Measurements from ENCODE around the gene DLGAP1.

Gene DLGAP1

GRCh38 chr18:3524706-3525105 is 930.4 kb downstream of the DLGAP1 start:
- TF ChIP-seq ZNF791 (tag by site-specific recombination; IDR thresholded peaks at IDR 0.05): no peak
- CTCF ChIA-PET: no interaction called here
- no peaks in the 10 kb centered on the region for H3K9me3 ChIP-seq (ENCODE audit: control insufficient read depth, insufficient read depth, low read depth, low read length)
- H3K36me3 ChIP-seq (ENCODE audit: control insufficient read depth in 2 of 2, insufficient read depth in 1 of 2, low read length in 2 of 2): no peaks in the 10 kb centered on the region
- no peak overlapping the region for H3K27ac ChIP-seq (ENCODE audit: extremely low read depth, low read depth, low read length)
- POLR2A ChIA-PET: no interaction called here
- no peak overlapping the region for H3K4me3 ChIP-seq (ENCODE audit: low read depth, low read length)
- peaks cover 11% of the 10 kb centered on the region for H3K4me1 ChIP-seq (ENCODE audit: control insufficient read depth, insufficient read depth, low read length)

- H3K36me3 ChIP-seq (ENCODE audit: control insufficient read depth in 2 of 2, insufficient read depth in 1 of 2, low read length in 2 of 2): no peaks in the 10 kb centered on the region
- ChIA-PET CTCF (interaction anchor here (0.5 to 1.2 kb wide), 2 partner anchors 68 to 225 kb away, joined by 3 read pairs; no protein-coding TSS in a partner anchor), POLR2A (no interaction called here)
- no peak overlapping the region for H3K4me3 ChIP-seq (ENCODE audit: low read depth, low read length)
- H3K27ac ChIP-seq (ENCODE audit: extremely low read depth, low read depth, low read length): 0 out of 2 replicates have a peak overlapping the region, but pooled peaks have one; percentile 11
- H3K9me3 ChIP-seq (ENCODE audit: control insufficient read depth, insufficient read depth, low read depth, low read length): no peaks in the 10 kb centered on the region
- H3K4me1 ChIP-seq (ENCODE audit: control insufficient read depth, insufficient read depth, low read length): peaks cover 9% of the 10 kb centered on the region
- no peak for TF ChIP-seq ZNF501 (tag by site-specific recombination; IDR thresholded peaks at IDR 0.05)
- peak; percentile 81 for TF ChIP-seq ZNF629 (tag by site-specific recombination; IDR thresholded peaks at IDR 0.05)
- TF ChIP-seq ZNF596 (tag by site-specific recombination; IDR thresholded peaks at IDR 0.05): no peak
- TF ChIP-seq ZNF558 (tag by site-specific recombination; IDR thresholded peaks at IDR 0.05): no peak
- no peak for TF ChIP-seq ZFHX2 (tag by site-specific recombination; conservative IDR thresholded peaks at IDR 0.05)
- no peak for TF ChIP-seq MEIS1 (CRISPR knock-in tag; IDR thresholded peaks at IDR 0.05; ENCODE audit: borderline replicate concordance)
- no peak for TF ChIP-seq ZNF473 (tag by site-specific recombination; IDR thresholded peaks at IDR 0.05)
- 0 out of 2 replicates have a peak, but pooled peaks have one; percentile 12 for TF ChIP-seq ZBTB17 (tag by site-specific recombination; IDR thresholded peaks at IDR 0.05)
- no peak for TF ChIP-seq GLI2 (tag by site-specific recombination; IDR thresholded peaks at IDR 0.05; ENCODE audit: borderline replicate concordance, low read depth)
- TF ChIP-seq ZNF335 (tag by site-specific recombination; conservative IDR thresholded peaks at IDR 0.05): peak; percentile 45
- TF ChIP-seq ZSCAN18 (tag by site-specific recombination; IDR thresholded peaks at IDR 0.05): no peak
- no peak for TF ChIP-seq ZNF514 (tag by site-specific recombination; IDR thresholded peaks at IDR 0.05)
- TF ChIP-seq ZNF311 (tag by site-specific recombination; IDR thresholded peaks at IDR 0.05; ENCODE audit: borderline replicate concordance): no peak
- TF ChIP-seq ZEB2 (tag by site-specific recombination; IDR thresholded peaks at IDR 0.05): no peak
- TF ChIP-seq BCL11B (tag by site-specific recombination; IDR thresholded peaks at IDR 0.05; ENCODE audit: low read depth): no peak
- TF ChIP-seq, protein P1, sequence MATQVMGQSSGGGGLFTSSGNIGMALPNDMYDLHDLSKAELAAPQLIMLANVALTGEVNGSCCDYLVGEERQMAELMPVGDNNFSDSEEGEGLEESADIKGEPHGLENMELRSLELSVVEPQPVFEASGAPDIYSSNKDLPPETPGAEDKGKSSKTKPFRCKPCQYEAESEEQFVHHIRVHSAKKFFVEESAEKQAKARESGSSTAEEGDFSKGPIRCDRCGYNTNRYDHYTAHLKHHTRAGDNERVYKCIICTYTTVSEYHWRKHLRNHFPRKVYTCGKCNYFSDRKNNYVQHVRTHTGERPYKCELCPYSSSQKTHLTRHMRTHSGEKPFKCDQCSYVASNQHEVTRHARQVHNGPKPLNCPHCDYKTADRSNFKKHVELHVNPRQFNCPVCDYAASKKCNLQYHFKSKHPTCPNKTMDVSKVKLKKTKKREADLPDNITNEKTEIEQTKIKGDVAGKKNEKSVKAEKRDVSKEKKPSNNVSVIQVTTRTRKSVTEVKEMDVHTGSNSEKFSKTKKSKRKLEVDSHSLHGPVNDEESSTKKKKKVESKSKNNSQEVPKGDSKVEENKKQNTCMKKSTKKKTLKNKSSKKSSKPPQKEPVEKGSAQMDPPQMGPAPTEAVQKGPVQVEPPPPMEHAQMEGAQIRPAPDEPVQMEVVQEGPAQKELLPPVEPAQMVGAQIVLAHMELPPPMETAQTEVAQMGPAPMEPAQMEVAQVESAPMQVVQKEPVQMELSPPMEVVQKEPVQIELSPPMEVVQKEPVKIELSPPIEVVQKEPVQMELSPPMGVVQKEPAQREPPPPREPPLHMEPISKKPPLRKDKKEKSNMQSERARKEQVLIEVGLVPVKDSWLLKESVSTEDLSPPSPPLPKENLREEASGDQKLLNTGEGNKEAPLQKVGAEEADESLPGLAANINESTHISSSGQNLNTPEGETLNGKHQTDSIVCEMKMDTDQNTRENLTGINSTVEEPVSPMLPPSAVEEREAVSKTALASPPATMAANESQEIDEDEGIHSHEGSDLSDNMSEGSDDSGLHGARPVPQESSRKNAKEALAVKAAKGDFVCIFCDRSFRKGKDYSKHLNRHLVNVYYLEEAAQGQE (tag by site-specific recombination; IDR thresholded peaks at IDR 0.05): no peak
- no peak for TF ChIP-seq ZNF16 (tag by site-specific recombination; IDR thresholded peaks at IDR 0.05; ENCODE audit: low read depth)
- TF ChIP-seq ZFP69B (tag by site-specific recombination; IDR thresholded peaks at IDR 0.05): peak; percentile 67; the same call in 1 of the 2 replicates
- TF ChIP-seq ZBTB21 (tag by site-specific recombination; IDR thresholded peaks at IDR 0.05): peak; percentile 60; the same call in 1 of the 2 replicates
- TF ChIP-seq, protein P2, sequence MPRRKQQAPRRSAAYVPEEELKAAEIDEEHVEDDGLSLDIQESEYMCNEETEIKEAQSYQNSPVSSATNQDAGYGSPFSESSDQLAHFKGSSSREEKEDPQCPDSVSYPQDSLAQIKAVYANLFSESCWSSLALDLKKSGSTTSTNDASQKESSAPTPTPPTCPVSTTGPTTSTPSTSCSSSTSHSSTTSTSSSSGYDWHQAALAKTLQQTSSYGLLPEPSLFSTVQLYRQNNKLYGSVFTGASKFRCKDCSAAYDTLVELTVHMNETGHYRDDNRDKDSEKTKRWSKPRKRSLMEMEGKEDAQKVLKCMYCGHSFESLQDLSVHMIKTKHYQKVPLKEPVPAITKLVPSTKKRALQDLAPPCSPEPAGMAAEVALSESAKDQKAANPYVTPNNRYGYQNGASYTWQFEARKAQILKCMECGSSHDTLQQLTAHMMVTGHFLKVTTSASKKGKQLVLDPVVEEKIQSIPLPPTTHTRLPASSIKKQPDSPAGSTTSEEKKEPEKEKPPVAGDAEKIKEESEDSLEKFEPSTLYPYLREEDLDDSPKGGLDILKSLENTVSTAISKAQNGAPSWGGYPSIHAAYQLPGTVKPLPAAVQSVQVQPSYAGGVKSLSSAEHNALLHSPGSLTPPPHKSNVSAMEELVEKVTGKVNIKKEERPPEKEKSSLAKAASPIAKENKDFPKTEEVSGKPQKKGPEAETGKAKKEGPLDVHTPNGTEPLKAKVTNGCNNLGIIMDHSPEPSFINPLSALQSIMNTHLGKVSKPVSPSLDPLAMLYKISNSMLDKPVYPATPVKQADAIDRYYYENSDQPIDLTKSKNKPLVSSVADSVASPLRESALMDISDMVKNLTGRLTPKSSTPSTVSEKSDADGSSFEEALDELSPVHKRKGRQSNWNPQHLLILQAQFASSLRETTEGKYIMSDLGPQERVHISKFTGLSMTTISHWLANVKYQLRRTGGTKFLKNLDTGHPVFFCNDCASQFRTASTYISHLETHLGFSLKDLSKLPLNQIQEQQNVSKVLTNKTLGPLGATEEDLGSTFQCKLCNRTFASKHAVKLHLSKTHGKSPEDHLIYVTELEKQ (tag by site-specific recombination; IDR thresholded peaks at IDR 0.05; ENCODE audit: borderline replicate concordance): no peak
- TF ChIP-seq, protein P3, sequence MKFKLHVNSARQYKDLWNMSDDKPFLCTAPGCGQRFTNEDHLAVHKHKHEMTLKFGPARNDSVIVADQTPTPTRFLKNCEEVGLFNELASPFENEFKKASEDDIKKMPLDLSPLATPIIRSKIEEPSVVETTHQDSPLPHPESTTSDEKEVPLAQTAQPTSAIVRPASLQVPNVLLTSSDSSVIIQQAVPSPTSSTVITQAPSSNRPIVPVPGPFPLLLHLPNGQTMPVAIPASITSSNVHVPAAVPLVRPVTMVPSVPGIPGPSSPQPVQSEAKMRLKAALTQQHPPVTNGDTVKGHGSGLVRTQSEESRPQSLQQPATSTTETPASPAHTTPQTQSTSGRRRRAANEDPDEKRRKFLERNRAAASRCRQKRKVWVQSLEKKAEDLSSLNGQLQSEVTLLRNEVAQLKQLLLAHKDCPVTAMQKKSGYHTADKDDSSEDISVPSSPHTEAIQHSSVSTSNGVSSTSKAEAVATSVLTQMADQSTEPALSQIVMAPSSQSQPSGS (tag by site-specific recombination; IDR thresholded peaks at IDR 0.05; ENCODE audit: low read depth): peak; percentile 72
- no peak for TF ChIP-seq KLF9 (tag by site-specific recombination; IDR thresholded peaks at IDR 0.05; ENCODE audit: low read depth)
- no peak for TF ChIP-seq IKZF3 (tag by site-specific recombination; IDR thresholded peaks at IDR 0.05)
- peak; percentile 70; the same call in 1 of the 2 replicates for TF ChIP-seq ZFP37 (tag by site-specific recombination; IDR thresholded peaks at IDR 0.05)
Measured at GRCh38 chr18:3520230-3521085, 934.6 kb downstream of the DLGAP1 start.
